Mesenchymal stem cell (in vitro differentiated cells and primary cell): ENCODE results near the gene OMA1.
A peak's percentile ranks its signal among the peaks of the same experiment; 100 is the strongest.

Experiments
- DNase-seq: peaks from one replicate; pipeline ENCODE4 v3.0.0-alpha.2; 2013
- H2AFZ ChIP-seq: one replicate; pipeline ENCODE4 v1.6.1; 2013; ENCODE audit warnings: low read depth, mild to moderate bottlenecking, control low read depth, inconsistent platforms, low read length, moderate library complexity
- H2AK5ac ChIP-seq: 2 replicates; pipeline ENCODE4 v1.6.1; 2013; ENCODE audit warnings: low read length, moderate library complexity, mild to moderate bottlenecking, inconsistent platforms; ENCODE audit not compliant: severe bottlenecking
- H2BK120ac ChIP-seq: one replicate; pipeline ENCODE4 v1.6.1; 2013; ENCODE audit warnings: low read depth, mild to moderate bottlenecking, inconsistent platforms, low read length, moderate library complexity
- H2BK12ac ChIP-seq, 2 experiments: one replicate each; pipeline ENCODE4 v1.6.1; 2013; ENCODE audit warnings: inconsistent platforms in 2 of 2, low read length in 2 of 2, mild to moderate bottlenecking in 2 of 2, moderate library complexity in 2 of 2, control low read depth in 1 of 2
- H2BK15ac ChIP-seq: one replicate; pipeline ENCODE4 v1.6.1; 2013; ENCODE audit warnings: mild to moderate bottlenecking, low read depth, inconsistent platforms; ENCODE audit not compliant: poor library complexity, severe bottlenecking
- H2BK5ac ChIP-seq: 2 replicates; pipeline ENCODE4 v1.6.1; 2013; ENCODE audit warnings: low read depth, mild to moderate bottlenecking, low read length, control low read depth, inconsistent platforms; ENCODE audit not compliant: poor library complexity, severe bottlenecking
- H3K14ac ChIP-seq, 2 experiments: one replicate each; pipeline ENCODE4 v1.6.1; 2013; ENCODE audit warnings: inconsistent platforms in 2 of 2, low read length in 2 of 2, control low read depth in 1 of 2, mild to moderate bottlenecking in 1 of 2, moderate library complexity in 1 of 2
- H3K18ac ChIP-seq, 2 experiments: one replicate each; pipeline ENCODE4 v1.6.1; 2013; ENCODE audit warnings: inconsistent platforms in 2 of 2, low read length in 2 of 2, control low read depth in 1 of 2, low read depth in 1 of 2, mild to moderate bottlenecking in 1 of 2
- H3K23ac ChIP-seq, 2 experiments: one replicate each; pipeline ENCODE4 v1.6.1; 2013; ENCODE audit warnings: inconsistent platforms in 2 of 2, low read length in 2 of 2, mild to moderate bottlenecking in 2 of 2, moderate library complexity in 2 of 2, control low read depth in 1 of 2
- H3K27ac ChIP-seq: 2 replicates; pipeline ENCODE4 v1.5.1; 2013; ENCODE audit warnings: mild to moderate bottlenecking, moderate library complexity, low read length, control low read depth, inconsistent platforms; ENCODE audit not compliant: poor library complexity, severe bottlenecking
- H3K27me3 ChIP-seq, 2 experiments: 2 replicates each; pipeline versions ENCODE4 v1.6.1 to v1.7.0; 2013; ENCODE audit warnings: low read length in 2 of 2, mild to moderate bottlenecking in 2 of 2, moderate library complexity in 2 of 2, control low read depth in 1 of 2, inconsistent platforms in 1 of 2; ENCODE audit not compliant: control insufficient read depth in 1 of 2, insufficient read depth in 1 of 2
- H3K36me3 ChIP-seq, 2 experiments: 2 replicates each; pipeline versions ENCODE4 v1.6.1 to v1.7.0; 2013; ENCODE audit warnings: low read length in 2 of 2, control low read depth in 1 of 2, inconsistent platforms in 1 of 2, low read depth in 1 of 2, mild to moderate bottlenecking in 1 of 2; ENCODE audit not compliant: insufficient read depth in 2 of 2, control insufficient read depth in 1 of 2
- H3K4ac ChIP-seq, 2 experiments: one replicate each; pipeline ENCODE4 v1.6.1; 2013; ENCODE audit warnings: inconsistent platforms in 2 of 2, low read length in 2 of 2, mild to moderate bottlenecking in 2 of 2, moderate library complexity in 2 of 2, control low read depth in 1 of 2, low read depth in 1 of 2
- H3K4me1 ChIP-seq: 2 replicates; pipeline ENCODE4 v1.6.1; 2013; ENCODE audit warnings: low read depth, low read length, control low read depth; ENCODE audit not compliant: control insufficient read depth, insufficient read depth
- H3K4me2 ChIP-seq: 2 replicates; pipeline ENCODE4 v1.6.1; 2013; ENCODE audit warnings: low read length, mild to moderate bottlenecking, inconsistent platforms; ENCODE audit not compliant: poor library complexity, severe bottlenecking
- H3K4me3 ChIP-seq, 2 experiments: 2 replicates each; pipeline versions ENCODE4 v1.5.1 to v1.7.0; 2013; ENCODE audit warnings: low read length in 2 of 2, mild to moderate bottlenecking in 2 of 2, control low read depth in 1 of 2, low read depth in 1 of 2; ENCODE audit not compliant: insufficient read depth in 1 of 2
- H3K79me1 ChIP-seq: replicated peaks from 2 replicates; pipeline ENCODE4 v1.6.1; 2013; ENCODE audit warnings: mild to moderate bottlenecking, control low read depth, low read length, inconsistent platforms; ENCODE audit not compliant: poor library complexity, severe bottlenecking
- H3K9ac ChIP-seq: 2 replicates; pipeline ENCODE4 v1.7.0; 2013; ENCODE audit warnings: mild to moderate bottlenecking, low read length, moderate library complexity
- H3K9me3 ChIP-seq: 2 replicates; pipeline ENCODE4 v1.7.0; 2013; ENCODE audit warnings: mild to moderate bottlenecking, low read length; ENCODE audit not compliant: control insufficient read depth
- H4K8ac ChIP-seq: one replicate; pipeline ENCODE4 v1.6.1; 2013; ENCODE audit warnings: inconsistent platforms, mild to moderate bottlenecking, low read length, moderate library complexity
- H4K91ac ChIP-seq: one replicate; pipeline ENCODE4 v1.6.1; 2013; ENCODE audit warnings: mild to moderate bottlenecking, low read length, inconsistent platforms
- WGBS: methylation state at CpG from one replicate; pipeline ENCODE4 v1.1.7; 2013; ENCODE audit warnings: mixed read lengths; 5-methylcytosine and 5-hydroxymethylcytosine counted together

The OMA1 gene

GRCh38 chr1:58590019-58590418 lies 43.5 kb upstream of the OMA1 start:
- H2AFZ ChIP-seq = no peak overlapping the region
- no peak overlapping the region for H3K4ac ChIP-seq
- H3K9me3 ChIP-seq = no peaks in the 10 kb centered on the region
- H3K4me2 ChIP-seq = no peak overlapping the region
- H2BK15ac ChIP-seq = no peak overlapping the region
- no peak overlapping the region for H3K23ac ChIP-seq
- no peak overlapping the region for H2BK120ac ChIP-seq
- H3K79me1 ChIP-seq = no peaks in the 10 kb centered on the region
- no peak overlapping the region for H4K8ac ChIP-seq
- H3K18ac ChIP-seq = no peak overlapping the region
- no peak for DNase-seq
- H2AK5ac ChIP-seq = peak overlapping the region; percentile 71
- no peak overlapping the region for H4K91ac ChIP-seq
- H3K4me1 ChIP-seq = peaks cover 20% of the 10 kb centered on the region
- no peak overlapping the region for H3K4me3 ChIP-seq
- no peak overlapping the region for H3K14ac ChIP-seq
- no peaks in the 10 kb centered on the region for H3K36me3 ChIP-seq
- H3K27ac ChIP-seq = no peak overlapping the region
- no peak overlapping the region for H3K9ac ChIP-seq
- no peak overlapping the region for H2BK12ac ChIP-seq
- no peak overlapping the region for H2BK5ac ChIP-seq
- no peaks in the 10 kb centered on the region for H3K27me3 ChIP-seq

- Histone ChIP-seq H3K4me3 (no peak overlapping the region), H3K4ac (no peak overlapping the region), H2AFZ (no peak overlapping the region), H3K9me3 (no peaks in the 10 kb centered on the region), H2BK12ac (no peak overlapping the region), H4K91ac (no peak overlapping the region), H3K4me2 (no peak overlapping the region), H3K9ac (no peak overlapping the region), H2BK5ac (no peak overlapping the region), H3K27me3 (no peaks in the 10 kb centered on the region), H3K14ac (no peak overlapping the region), H3K27ac (no peak overlapping the region), H2BK120ac (no peak overlapping the region), H3K18ac (no peak overlapping the region), H4K8ac (no peak overlapping the region), H3K79me1 (no peaks in the 10 kb centered on the region), H3K23ac (no peak overlapping the region), H2AK5ac (peak overlapping the region; percentile 88), H3K4me1 (peaks cover 23% of the 10 kb centered on the region), H2BK15ac (no peak overlapping the region), H3K36me3 (no peaks in the 10 kb centered on the region)
- DNase-seq = no peak
- 94% methylated on average over 3 of the region's 5 CpGs for WGBS
These were observed 41.9 kb upstream of the OMA1 start for GRCh38 chr1:58588396-58588795.

GRCh38 chr1:58587667-58588066 lies 41.1 kb upstream of the OMA1 start:
- no peaks in the 10 kb centered on the region for H3K27me3 ChIP-seq
- H3K23ac ChIP-seq = no peak overlapping the region
- no peak overlapping the region for H2BK15ac ChIP-seq
- H3K4me2 ChIP-seq = no peak overlapping the region
- H4K91ac ChIP-seq = no peak overlapping the region
- H3K79me1 ChIP-seq = no peaks in the 10 kb centered on the region
- no peak overlapping the region for H2BK12ac ChIP-seq
- no peak overlapping the region for H2AFZ ChIP-seq
- no peak overlapping the region for H2AK5ac ChIP-seq
- H3K4ac ChIP-seq = no peak overlapping the region
- whole genome bisulfite sequencing = 100% methylated on average over 1 of the region's 2 CpGs
- H3K9ac ChIP-seq = no peak overlapping the region
- no peak overlapping the region for H2BK5ac ChIP-seq
- no peak overlapping the region for H3K18ac ChIP-seq
- no peaks in the 10 kb centered on the region for H3K36me3 ChIP-seq
- no peak for DNase-seq
- no peak overlapping the region for H2BK120ac ChIP-seq
- H3K4me1 ChIP-seq = peaks cover 23% of the 10 kb centered on the region
- H3K27ac ChIP-seq = no peak overlapping the region
- H4K8ac ChIP-seq = no peak overlapping the region
- no peak overlapping the region for H3K4me3 ChIP-seq
- H3K14ac ChIP-seq = no peak overlapping the region
- no peaks in the 10 kb centered on the region for H3K9me3 ChIP-seq

GRCh38 chr1:58586271-58586670 lies 39.7 kb upstream of the OMA1 start:
- no peaks in the 10 kb centered on the region for H3K36me3 ChIP-seq
- no peak overlapping the region for H3K4me2 ChIP-seq
- peak overlapping the region in 1 of 2 experiments; percentile 58 for H3K18ac ChIP-seq
- no peak overlapping the region for H3K9ac ChIP-seq
- no peaks in the 10 kb centered on the region for H3K27me3 ChIP-seq
- no peak overlapping the region for H3K23ac ChIP-seq
- no peak overlapping the region for H3K4me3 ChIP-seq
- peak overlapping the region; percentile 70 for H2AK5ac ChIP-seq
- H3K79me1 ChIP-seq = no peaks in the 10 kb centered on the region
- no peak overlapping the region for H4K8ac ChIP-seq
- no peak overlapping the region for H2BK120ac ChIP-seq
- 79% methylated on average over 2 of the region's 4 CpGs for WGBS
- peak overlapping the region; percentile 2 to 46 for H3K4ac ChIP-seq
- no peak overlapping the region for H2BK5ac ChIP-seq
- no peaks in the 10 kb centered on the region for H3K9me3 ChIP-seq
- peaks cover 20% of the 10 kb centered on the region for H3K4me1 ChIP-seq
- DNase-seq = no peak
- peak overlapping the region; percentile 82 to 85 for H2BK12ac ChIP-seq
- no peak overlapping the region for H2AFZ ChIP-seq
- no peak overlapping the region for H4K91ac ChIP-seq
- H3K14ac ChIP-seq = no peak overlapping the region
- H3K27ac ChIP-seq = no peak overlapping the region
- no peak overlapping the region for H2BK15ac ChIP-seq
